ENCODE measurements around the gene CCNF.

The CCNF gene

DNA sequence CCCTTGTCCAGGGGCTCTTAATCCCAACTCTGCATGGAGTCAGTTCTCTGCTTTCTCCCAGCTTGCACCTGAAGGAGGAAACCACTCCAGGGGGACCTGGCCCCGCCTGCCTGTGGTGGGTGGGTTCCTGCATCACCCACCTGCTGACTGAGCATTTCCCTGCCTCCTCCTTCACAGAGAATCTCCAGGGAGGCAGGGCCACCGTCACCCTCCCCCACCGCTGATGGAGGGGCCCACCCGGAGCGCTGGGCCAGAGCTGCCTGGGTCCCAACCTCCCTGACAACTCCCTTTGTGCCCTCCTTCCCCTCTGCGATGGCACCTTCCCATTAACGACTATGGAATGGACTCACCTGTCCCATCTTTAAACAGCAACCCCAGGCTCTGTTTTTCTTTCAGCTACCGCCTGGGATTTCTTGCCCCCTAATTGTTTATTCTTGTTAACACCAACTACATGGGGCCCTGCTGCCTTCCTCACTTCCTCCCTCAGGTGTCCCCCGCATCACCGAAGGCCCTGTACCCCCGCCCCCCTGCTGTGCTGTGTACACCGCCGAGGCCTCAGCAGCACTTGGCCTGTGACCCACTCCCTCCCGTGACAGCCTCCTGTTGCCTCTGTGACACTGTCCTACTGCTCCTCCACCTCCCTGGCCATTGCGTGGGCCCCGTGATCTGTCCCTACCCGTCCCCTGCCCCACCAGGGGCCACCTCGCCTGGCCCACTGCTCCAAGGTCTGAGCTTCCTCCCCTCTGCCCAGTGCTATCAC lies 29.8 kb downstream of the CCNF start:
- DNase-seq = no peak

GRCh38 chr16:2459647-2460390 lies 30.6 kb downstream of the CCNF start, which contains the start of gene TEDC2:
Gene TEDC2 (plus strand): TSS chr16:2460109. CDS start chr16:2460145, 36 bp downstream.
- DNase-seq = peak; percentile 83

DNA sequence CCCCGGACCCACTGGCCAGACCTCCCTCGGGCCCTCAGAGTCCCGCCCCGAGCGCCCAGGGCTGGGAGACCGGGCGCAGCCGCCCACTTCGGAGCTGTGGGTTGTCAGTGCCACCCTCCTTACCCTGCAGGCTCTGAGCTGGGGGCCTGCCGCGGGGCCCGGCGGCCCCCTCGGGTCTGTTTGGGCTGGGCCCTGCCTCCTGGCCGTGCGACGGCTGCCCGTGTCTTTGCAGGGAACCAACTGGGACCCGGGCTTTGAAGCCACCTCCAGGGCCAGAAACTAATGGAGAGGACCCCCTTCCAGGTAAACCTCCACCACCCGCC lies 31.1 kb downstream of the CCNF start:
- no peak for DNase-seq

DNA sequence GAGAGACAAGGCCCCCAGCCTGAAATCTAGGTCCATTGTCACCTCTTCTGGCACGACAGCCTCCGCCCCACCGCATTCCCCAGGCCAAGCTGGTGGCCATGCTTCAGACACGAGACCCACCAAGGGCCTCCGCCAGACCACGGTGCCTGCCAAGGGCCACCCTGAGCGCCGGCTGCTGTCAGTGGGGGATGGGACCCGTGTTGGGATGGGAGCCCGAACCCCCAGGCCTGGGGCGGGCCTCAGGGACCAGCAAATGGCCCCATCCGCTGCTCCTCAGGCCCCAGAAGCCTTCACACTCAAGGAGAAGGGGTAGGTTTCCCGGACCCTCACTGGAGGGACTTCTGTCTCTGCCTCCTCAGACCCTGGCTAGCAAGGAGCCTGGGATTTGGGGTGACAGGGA lies 31.7 kb downstream of the CCNF start:
- DNase-seq = no peak

GRCh38 chr16:2462031-2462866 lies 33.0 kb downstream of the CCNF start:
- DNase-seq = no peak

DNA sequence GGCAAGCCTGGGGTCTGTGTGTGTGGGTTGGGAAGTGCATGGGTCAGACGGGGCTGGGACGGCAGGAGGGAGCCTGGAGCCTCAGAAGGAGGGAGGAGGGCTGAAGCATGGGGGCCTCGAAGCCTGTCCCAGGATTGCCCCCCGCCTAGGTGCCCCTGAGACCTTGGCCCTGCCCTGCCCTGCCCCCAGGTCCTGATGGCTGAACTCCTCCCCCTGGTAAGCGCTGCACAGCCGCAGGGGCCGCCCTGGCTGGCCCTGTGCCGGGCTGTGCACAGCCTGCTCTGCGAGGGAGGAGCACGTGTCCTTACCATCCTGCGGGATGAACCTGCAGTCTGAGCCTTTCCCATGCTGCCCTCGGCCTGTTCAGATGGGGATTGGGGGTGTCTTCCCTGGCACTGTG lies 35.1 kb downstream of the CCNF start:
- DNase-seq = no peak

GRCh38 chr16:2465653-2466415 lies 36.6 kb downstream of the CCNF start:
- DNase-seq = no peak

- no peak for DNase-seq
Measured at GRCh38 chr16:2466667-2467527, 37.6 kb downstream of the CCNF start.

DNA sequence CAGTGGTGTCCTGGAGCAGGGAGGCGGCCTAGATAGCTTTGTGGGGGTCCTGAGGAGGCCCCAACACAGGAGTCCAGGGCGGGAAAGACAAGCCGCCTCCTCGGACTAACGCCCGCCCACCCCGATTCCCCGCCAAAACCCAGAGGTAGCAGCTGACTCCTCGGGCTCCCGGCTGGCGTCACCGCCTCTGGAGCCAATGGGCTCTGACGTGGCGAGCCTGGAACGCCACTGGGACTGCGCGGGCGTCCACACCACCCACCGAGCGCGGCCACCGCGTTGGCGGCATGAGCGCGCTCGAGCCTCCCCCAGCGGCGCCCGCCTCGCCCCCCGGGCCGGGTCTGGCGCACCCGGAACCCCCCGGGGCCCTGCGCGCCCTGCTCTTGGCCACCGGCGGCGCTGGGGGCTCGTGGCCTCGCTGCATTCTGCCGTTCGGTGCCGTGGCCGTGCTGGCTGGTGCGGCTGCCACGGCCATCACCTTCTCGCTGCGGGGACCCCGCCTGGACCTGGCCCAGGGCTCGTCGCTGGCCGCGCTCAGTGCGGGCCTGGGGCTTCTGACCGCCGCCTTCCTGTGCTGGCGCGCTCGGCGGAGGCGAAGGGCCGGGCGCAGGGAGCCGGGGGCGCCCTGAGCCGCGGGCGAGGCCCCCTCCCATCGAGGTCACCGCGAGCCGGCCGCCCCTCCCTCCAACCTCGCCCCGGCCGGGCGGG lies 38.4 kb downstream of the CCNF start:
- DNase-seq = peak; percentile 35

DNA sequence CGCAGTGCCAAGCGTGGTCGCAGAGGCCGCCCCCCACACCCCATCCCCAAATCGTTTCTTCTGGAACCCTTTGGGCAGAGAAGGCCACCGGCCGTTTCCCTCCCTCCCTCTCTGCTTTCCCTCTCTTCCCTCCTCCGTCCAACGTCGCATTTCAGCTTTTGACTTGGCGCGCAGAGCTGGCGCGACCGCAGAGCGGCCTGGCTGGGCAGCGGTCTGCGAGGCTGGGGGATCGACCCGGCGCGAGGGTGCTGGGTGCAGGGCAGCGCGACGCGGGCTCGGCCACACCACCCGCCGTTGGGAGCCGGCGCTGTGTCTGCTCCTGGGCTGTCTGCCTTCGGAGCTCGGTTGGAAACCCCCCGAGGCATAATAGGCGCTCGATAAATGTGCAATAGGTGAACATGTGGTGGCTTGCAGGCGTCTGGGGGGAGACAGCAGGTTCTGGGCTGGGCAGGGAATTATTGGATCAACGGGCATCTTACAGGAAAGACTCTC lies 39.0 kb downstream of the CCNF start:
- no peak for DNase-seq

GRCh38 chr16:2468725-2469398 lies 39.6 kb downstream of the CCNF start:
- no peak for DNase-seq

DNA sequence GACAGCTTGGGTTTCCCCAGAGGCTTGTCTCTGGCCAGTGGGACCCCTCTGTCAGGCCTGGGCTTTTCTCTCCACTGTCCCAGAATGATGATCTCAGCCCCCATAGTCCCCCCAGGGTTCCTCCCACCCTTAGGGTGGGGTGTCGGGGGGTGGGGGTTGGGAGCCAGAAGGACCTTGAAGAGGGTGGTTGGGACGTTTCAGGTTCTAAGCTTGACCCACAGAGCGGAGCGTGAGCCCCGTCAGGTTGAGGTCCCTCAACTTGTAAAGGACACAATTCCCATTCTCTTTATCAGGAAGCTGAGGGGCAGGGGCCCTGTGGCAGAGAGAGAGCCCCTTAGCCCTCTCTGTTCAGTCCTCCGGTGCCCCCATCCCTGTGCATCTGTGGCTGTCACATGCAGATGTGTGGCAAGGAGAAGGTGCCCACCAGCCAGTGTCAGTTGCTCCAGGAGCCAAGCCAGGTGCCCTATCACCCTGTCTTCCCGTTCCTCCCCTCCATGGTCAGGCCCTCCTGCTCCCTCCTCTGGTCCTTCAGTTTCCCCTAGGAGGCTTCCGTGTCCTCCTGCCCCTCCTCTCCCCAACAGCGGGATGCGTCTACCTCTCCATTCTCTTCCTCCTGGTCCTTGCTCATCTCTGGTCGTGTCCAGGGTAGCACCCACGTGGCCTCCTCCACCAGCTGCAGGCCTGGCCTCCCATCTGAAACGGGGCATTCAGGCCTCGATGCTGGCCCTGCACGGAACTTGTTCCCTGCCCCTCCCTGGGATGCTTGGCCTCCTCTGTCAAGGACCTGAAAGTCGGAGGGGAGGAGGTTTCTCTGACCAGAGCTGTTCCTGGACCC lies 40.4 kb downstream of the CCNF start:
- DNase-seq = no peak

DNA sequence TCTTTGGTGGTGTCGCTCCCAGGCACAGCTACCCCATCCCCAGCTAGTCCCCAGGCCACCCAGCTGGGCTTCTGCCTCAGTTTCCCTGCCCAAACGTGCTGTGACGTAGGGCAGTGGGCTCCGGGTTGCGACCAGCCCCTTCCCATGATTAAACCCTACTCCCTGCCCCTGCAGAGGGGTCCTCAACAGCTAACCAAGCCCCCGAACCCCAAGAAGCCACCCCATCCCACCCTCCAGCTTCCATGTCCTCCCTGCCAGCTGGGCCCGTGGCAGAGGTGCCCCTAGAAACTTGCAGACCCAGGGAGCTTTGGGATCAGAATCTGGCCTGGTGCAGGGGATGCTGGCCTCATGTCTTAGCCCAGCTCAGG lies 41.0 kb downstream of the CCNF start:
- DNase-seq = no peak

DNA sequence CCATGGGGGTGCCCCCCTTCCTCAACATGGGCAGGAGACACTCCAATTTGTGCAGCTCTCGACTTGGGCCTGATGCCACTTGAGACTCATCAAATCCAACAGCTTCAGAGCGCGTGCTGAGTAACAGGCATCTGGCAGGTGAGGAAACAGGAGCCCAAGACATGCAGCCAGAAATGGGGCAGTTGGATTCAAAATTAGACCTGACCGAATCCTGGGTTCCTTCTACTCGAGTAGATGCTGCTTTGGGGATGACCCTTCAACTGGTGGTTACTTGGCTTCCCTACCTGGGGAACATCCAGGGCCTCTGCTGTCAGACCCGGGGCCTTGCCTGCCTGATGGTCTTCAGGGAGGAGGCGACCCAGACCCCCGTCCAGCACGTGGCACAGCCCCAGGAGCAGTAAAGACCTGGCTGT lies 41.4 kb downstream of the CCNF start:
- no peak for DNase-seq

GRCh38 chr16:2471016-2471652 lies 41.9 kb downstream of the CCNF start, which contains the start of gene NTN3:
Gene NTN3 (plus strand): TSS chr16:2471297. CDS start chr16:2471702, 405 bp downstream.
- DNase-seq = no peak

- DNase-seq = no peak
Measured at GRCh38 chr16:2471653-2472487, 42.6 kb downstream of the CCNF start.

- no peak for DNase-seq
Measured at GRCh38 chr16:2472488-2472864, 43.2 kb downstream of the CCNF start.

DNA sequence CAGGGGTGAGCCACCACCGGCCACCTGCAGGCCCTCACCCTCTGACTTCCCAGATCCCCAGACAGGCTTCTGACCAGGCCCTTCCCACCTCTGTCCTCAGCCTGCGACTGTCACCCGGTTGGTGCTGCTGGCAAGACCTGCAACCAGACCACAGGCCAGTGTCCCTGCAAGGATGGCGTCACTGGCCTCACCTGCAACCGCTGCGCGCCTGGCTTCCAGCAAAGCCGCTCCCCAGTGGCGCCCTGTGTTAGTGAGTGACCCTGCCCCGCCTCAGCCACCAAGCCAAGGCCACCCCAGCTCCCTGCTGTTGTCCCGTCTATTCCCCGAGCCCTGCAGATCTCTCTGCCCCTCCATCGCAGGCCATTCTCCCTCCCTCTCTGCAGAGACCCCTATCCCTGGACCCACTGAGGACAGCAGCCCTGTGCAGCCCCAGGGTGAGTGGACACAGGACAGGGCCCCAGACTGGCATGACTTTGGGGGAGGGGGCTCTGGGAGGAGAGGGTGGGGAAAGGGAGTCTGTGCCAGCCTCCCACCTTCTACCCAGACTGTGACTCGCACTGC lies 43.7 kb downstream of the CCNF start:
- no peak for DNase-seq

All from SHP77 treated with DMSO at 0.1 percent for 48 hours (cell line).